GM12878 (cell line): ENCODE measurements around the gene RAD1. TPM values are rescaled to one million over a fixed set of nuclear protein-coding genes. Genes with fewer than 3 reads are reported as not detected.

Experiments used
- ATAC-seq: fragments of 200-7000 bp; cut with Tn5 transposase; 3 replicates; pipeline ENCODE4 v1.9.1; 2020; ENCODE audit warnings: mild to moderate bottlenecking, moderate library complexity
- BruUV-seq: library from RNA; stranded (reverse); fragments of 400-500 nt; replicated peaks from 2 replicates; lab custom pipeline; 2021; lab: Mats Ljungman, UMichigan
- CTCF ChIA-PET: fragments of 300-600 bp; sonication (Branson Sonifier 250); formaldehyde crosslinking; extraction: SDS; loops from one replicate; lab custom pipeline; 2021; ENCODE audit warnings: inconsistent platforms; lab: Yijun Ruan, JAX
- POLR2A ChIA-PET: fragments of 350-600 bp; formaldehyde crosslinking; extraction: SDS; loops from one replicate; lab custom pipeline; 2021; ENCODE audit warnings: inconsistent platforms; lab: Charles Lee
- RAD21 ChIA-PET: fragments of 300-600 bp; sonication (Branson Sonifier 250); formaldehyde crosslinking; loops from one replicate; lab custom pipeline; 2023; ENCODE audit warnings: antibody characterized with exemption; ENCODE audit not compliant: unreplicated experiment; lab: Charles Lee
- SMC1A ChIA-PET: fragments of 300-600 bp; sonication (Branson Sonifier 250); formaldehyde crosslinking; loops from one replicate; lab custom pipeline; 2023; ENCODE audit not compliant: unreplicated experiment, uncharacterized antibody; lab: Charles Lee
- DNase-seq: peaks from one replicate; pipeline ENCODE4 v3.0.0-alpha.2; 2011; ENCODE audit warnings: low read depth, low spot score
- FAIRE-seq: peaks from 3 replicates; lab custom pipeline; 2011; peaks lifted over from hg19 to GRCh38; lab: Jason Lieb, UNC
- H2AFZ ChIP-seq: 2 replicates; pipeline ENCODE4 v1.6.0; 2011; ENCODE audit warnings: low read depth, low read length, control low read depth; ENCODE audit not compliant: control insufficient read depth
- H3K27ac ChIP-seq: 2 replicates; pipeline ENCODE4 v1.5.1; 2011; ENCODE audit warnings: control low read depth; ENCODE audit not compliant: control insufficient read depth, insufficient read depth
- H3K27me3 ChIP-seq, 2 experiments: replicated peaks in 1 of 2; 2 replicates each; pipeline versions ENCODE4 v1.6.0 to v1.6.1; 2011; ENCODE audit warnings: low read length in 1 of 2; ENCODE audit not compliant: control insufficient read depth in 2 of 2, insufficient read depth in 2 of 2
- H3K36me3 ChIP-seq, 2 experiments: 2 replicates each; pipeline ENCODE4 v1.5.1; 2011; ENCODE audit warnings: low read length in 1 of 2; ENCODE audit not compliant: control insufficient read depth in 2 of 2, insufficient read depth in 2 of 2
- H3K4me1 ChIP-seq: 2 replicates; pipeline ENCODE4 v1.6.1; 2011; ENCODE audit warnings: mild to moderate bottlenecking, low read length, moderate library complexity, mixed read lengths; ENCODE audit not compliant: control insufficient read depth, insufficient read depth
- H3K4me2 ChIP-seq: 2 replicates; pipeline ENCODE4 v1.6.0; 2011; ENCODE audit warnings: control low read depth; ENCODE audit not compliant: control insufficient read depth, insufficient read depth
- H3K4me3 ChIP-seq: fragments of 200-600 bp; sonication (generic); 2 replicates; pipeline ENCODE4 v1.5.1; 2016
- H3K79me2 ChIP-seq: 2 replicates; pipeline ENCODE4 v1.6.0; 2011; ENCODE audit warnings: low read length; ENCODE audit not compliant: control insufficient read depth, insufficient read depth
- H3K9ac ChIP-seq: 2 replicates; pipeline ENCODE4 v1.8.0; 2011; ENCODE audit warnings: low read length, control low read depth, mixed read lengths; ENCODE audit not compliant: control insufficient read depth, insufficient read depth
- H3K9me3 ChIP-seq: replicated peaks from 3 replicates; pipeline ENCODE4 v1.5.1; 2011; ENCODE audit warnings: mild to moderate bottlenecking, low read length; ENCODE audit not compliant: control insufficient read depth, insufficient read depth
- H4K20me1 ChIP-seq: 2 replicates; pipeline ENCODE4 v1.6.0; 2011; ENCODE audit not compliant: control insufficient read depth, insufficient read depth
- NFYB ChIP-seq: IDR thresholded peaks from 2 replicates; pipeline ENCODE4 v1.6.1; 2011; ENCODE audit warnings: low read depth, mild to moderate bottlenecking, low read length, improper control_type of control experiment, moderate library complexity; ENCODE audit not compliant: insufficient read depth
- PML ChIP-seq: IDR thresholded peaks from 2 replicates; pipeline ENCODE4 v1.6.1; 2012; ENCODE audit warnings: low read length, inconsistent platforms
- ZNF24 ChIP-seq: fragments of 450-650 bp; IDR thresholded peaks from 2 replicates; pipeline ENCODE4 v1.6.1; 2017; ENCODE audit warnings: antibody characterized with exemption, mild to moderate bottlenecking
- ZNF274 ChIP-seq: IDR thresholded peaks from one replicate; pipeline ENCODE4 v1.8.0; 2011; ENCODE audit not compliant: insufficient read length, insufficient read depth
- WGBS: methylation state at CpG from one replicate; pipeline ENCODE4 v1.1.6; 2016; ENCODE audit warnings: low lambda C conversion rate; ENCODE audit not compliant: insufficient replicate concordance, insufficient coverage; ENCODE audit errors: missing lambda C conversion rate; 5-methylcytosine and 5-hydroxymethylcytosine counted together
- in situ Hi-C: fragments of 300-500 bp; cut with MboI; formaldehyde crosslinking; loops from 9 replicates; pipeline ENCODE4 v1.14.3; 2018; ENCODE audit warnings: mixed read lengths
- intact Hi-C: fragments of 100-400 bp; cut with micrococcal nuclease; formaldehyde crosslinking; loops from one replicate; pipeline ENCODE4 v1.14.2; 2022; ENCODE audit not compliant: unreplicated experiment
- polyA plus RNA-seq, 11 experiments: library from polyadenylated mRNA; depleted of rRNA in 4 of 11; unstranded in 6 of 11; stranded (reverse) in 5 of 11; fragments of >200 nt; fragmentation: Nextera tagmentation in 4 of 11; fragmentation: Illumina TruSeq in 1 of 11; extraction: Ambion mirVana in 4 of 11; extraction: Trizol in 1 of 11; gene quantifications; 1 replicate in 1 of 11; 2 replicates in 10 of 11; pipeline versions ENCODE4 v1.2.1 to v1.2.3, GENCODE V29; 2011 to 2016; ENCODE audit warnings: inconsistent platforms in 2 of 11, missing spikeins in 2 of 11, low read depth in 1 of 11
- total RNA-seq, 4 experiments: library from RNA; depleted of rRNA in 3 of 4; stranded (reverse); fragments of >200 nt in 3 of 4; fragmentation: Illumina TruSeq in 1 of 4; extraction: Trizol in 1 of 4; gene quantifications; 2 replicates each; pipeline versions ENCODE4 v1.2.1 to v1.2.3, GENCODE V29; 2013 to 2021
- TF ChIP-seq, protein P1 (sequence below): fragments of 450-650 bp; IDR thresholded peaks from 2 replicates; pipeline ENCODE4 v1.6.1; 2017; ENCODE audit warnings: mild to moderate bottlenecking, moderate library complexity

The RAD1 gene
- total and polyA plus RNA-seq, 10 of the 15 experiments (the other 5 are each of a cell fraction or from before 2014, with no cell fraction given), result 21.1 to 58.4 (median 37.2) TPM

DNA sequence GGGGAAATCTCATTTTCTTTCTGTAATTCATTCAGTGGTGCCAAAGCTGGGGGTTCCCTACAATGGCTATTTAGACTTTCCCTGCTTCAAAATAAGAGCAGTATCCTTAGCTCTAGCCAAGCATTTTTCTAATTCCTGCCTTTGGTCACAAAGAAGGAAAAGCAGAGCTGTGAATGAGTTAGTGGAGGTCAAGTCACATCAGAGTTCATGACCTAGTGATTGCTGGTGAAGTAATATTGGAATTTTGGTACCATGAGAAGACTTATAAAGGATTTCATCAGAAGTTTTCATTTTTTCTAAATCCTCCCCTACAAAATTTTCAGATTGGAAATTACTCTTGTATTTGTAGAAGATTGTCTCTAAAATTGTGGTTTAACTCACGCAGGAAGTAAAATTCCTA, 42.0 kb upstream of the RAD1 start:
- ChIA-PET CTCF (interaction anchor here (0.7 to 9.5 kb wide), 19 partner anchors 9 to 969 kb away, joined by 3 to 185 read pairs (median 4); partner anchors contain the start of genes BRIX1 and RAD1), RAD21 (interaction anchor here (7.7 kb wide), 1 partner anchor 44 kb away, joined by 123 read pairs; no protein-coding TSS in a partner anchor), SMC1A (interaction anchor here (1.2 to 7.3 kb wide), 9 partner anchors 9 to 479 kb away, joined by 3 to 121 read pairs (median 4); no protein-coding TSS in a partner anchor), POLR2A (interaction anchor here (0.7 to 1.0 kb wide), 3 partner anchors 22 to 55 kb away, joined by 3 to 4 read pairs (median 3); partner anchors contain the start of genes BRIX1 and RAD1)
- H2AFZ ChIP-seq, result no peak overlapping the region
- no peaks in the 10 kb centered on the region for H3K79me2 ChIP-seq
- ATAC-seq (no peak), DNase-seq (no peak), FAIRE-seq (no peak)
- 95% methylated on average over 1 of the region's 1 CpG for WGBS
- no peak overlapping the region for H3K4me3 ChIP-seq
- H3K36me3 ChIP-seq, result no peaks in the 10 kb centered on the region
- no peaks in the 10 kb centered on the region for H3K27me3 ChIP-seq
- no peaks in the 10 kb centered on the region for H3K9me3 ChIP-seq
- in situ Hi-C loops, result no loop called here
- H4K20me1 ChIP-seq, result no peaks in the 10 kb centered on the region
- H3K4me1 ChIP-seq, result peaks cover 11% of the 10 kb centered on the region; the same call in 1 of the 2 replicates
- no peak overlapping the region for H3K27ac ChIP-seq
- no TSS peak for BruUV-seq
- TF ChIP-seq NFYB (no peak), PML (no peak), ZNF24 (no peak), ZNF274 (no peak)
- TF ChIP-seq, protein P1, sequence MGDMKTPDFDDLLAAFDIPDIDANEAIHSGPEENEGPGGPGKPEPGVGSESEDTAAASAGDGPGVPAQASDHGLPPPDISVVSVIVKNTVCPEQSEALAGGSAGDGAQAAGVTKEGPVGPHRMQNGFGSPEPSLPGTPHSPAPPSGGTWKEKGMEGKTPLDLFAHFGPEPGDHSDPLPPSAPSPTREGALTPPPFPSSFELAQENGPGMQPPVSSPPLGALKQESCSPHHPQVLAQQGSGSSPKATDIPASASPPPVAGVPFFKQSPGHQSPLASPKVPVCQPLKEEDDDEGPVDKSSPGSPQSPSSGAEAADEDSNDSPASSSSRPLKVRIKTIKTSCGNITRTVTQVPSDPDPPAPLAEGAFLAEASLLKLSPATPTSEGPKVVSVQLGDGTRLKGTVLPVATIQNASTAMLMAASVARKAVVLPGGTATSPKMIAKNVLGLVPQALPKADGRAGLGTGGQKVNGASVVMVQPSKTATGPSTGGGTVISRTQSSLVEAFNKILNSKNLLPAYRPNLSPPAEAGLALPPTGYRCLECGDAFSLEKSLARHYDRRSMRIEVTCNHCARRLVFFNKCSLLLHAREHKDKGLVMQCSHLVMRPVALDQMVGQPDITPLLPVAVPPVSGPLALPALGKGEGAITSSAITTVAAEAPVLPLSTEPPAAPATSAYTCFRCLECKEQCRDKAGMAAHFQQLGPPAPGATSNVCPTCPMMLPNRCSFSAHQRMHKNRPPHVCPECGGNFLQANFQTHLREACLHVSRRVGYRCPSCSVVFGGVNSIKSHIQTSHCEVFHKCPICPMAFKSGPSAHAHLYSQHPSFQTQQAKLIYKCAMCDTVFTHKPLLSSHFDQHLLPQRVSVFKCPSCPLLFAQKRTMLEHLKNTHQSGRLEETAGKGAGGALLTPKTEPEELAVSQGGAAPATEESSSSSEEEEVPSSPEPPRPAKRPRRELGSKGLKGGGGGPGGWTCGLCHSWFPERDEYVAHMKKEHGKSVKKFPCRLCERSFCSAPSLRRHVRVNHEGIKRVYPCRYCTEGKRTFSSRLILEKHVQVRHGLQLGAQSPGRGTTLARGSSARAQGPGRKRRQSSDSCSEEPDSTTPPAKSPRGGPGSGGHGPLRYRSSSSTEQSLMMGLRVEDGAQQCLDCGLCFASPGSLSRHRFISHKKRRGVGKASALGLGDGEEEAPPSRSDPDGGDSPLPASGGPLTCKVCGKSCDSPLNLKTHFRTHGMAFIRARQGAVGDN, result no peak
- no peak overlapping the region for H3K4me2 ChIP-seq
- intact Hi-C loops, result no loop called here
- H3K9ac ChIP-seq, result no peak overlapping the region
